ENCODE results near the gene ARHGAP8.

Gene ARHGAP8

GRCh38 chr22:44724859-44725258 lies 27.5 kb upstream of the ARHGAP8 start:
- no peak for DNase-seq (ENCODE audit: low read depth)
- H3K4me3 ChIP-seq (ENCODE audit: low read length) = no peak overlapping the region
- TF ChIP-seq CTCF (conservative IDR thresholded peaks at IDR 0.05; ENCODE audit: low read depth, low read length) = no peak

GRCh38 chr22:44726439-44726838 lies 25.9 kb upstream of the ARHGAP8 start:
- no peak for DNase-seq (ENCODE audit: low read depth)
- H3K4me3 ChIP-seq (ENCODE audit: low read length) = no peak overlapping the region
- no peak for TF ChIP-seq CTCF (conservative IDR thresholded peaks at IDR 0.05; ENCODE audit: low read depth, low read length)

- H3K4me3 ChIP-seq (ENCODE audit: low read length) = no peak overlapping the region
- no peak for TF ChIP-seq CTCF (conservative IDR thresholded peaks at IDR 0.05; ENCODE audit: low read depth, low read length)
- no peak for DNase-seq (ENCODE audit: low read depth)
These were observed 25.2 kb upstream of the ARHGAP8 start for GRCh38 chr22:44727148-44727547.

- TF ChIP-seq CTCF (conservative IDR thresholded peaks at IDR 0.05; ENCODE audit: low read depth, low read length) = no peak
- DNase-seq (ENCODE audit: low read depth) = no peak
- no peak overlapping the region for H3K4me3 ChIP-seq (ENCODE audit: low read length)
These were observed 24.7 kb upstream of the ARHGAP8 start for GRCh38 chr22:44727709-44728108.

GRCh38 chr22:44728761-44729324 lies 23.5 kb upstream of the ARHGAP8 start:
- no peak for DNase-seq (ENCODE audit: low read depth)
- TF ChIP-seq CTCF (conservative IDR thresholded peaks at IDR 0.05; ENCODE audit: low read depth, low read length) = no peak
- no peak overlapping the region for H3K4me3 ChIP-seq (ENCODE audit: low read length)

GRCh38 chr22:44729391-44730021 lies 22.9 kb upstream of the ARHGAP8 start:
- DNase-seq (ENCODE audit: low read depth) = no peak
- no peak overlapping the region for H3K4me3 ChIP-seq (ENCODE audit: low read length)
- no peak for TF ChIP-seq CTCF (conservative IDR thresholded peaks at IDR 0.05; ENCODE audit: low read depth, low read length)

- H3K4me3 ChIP-seq (ENCODE audit: low read length) = no peak overlapping the region
- TF ChIP-seq CTCF (conservative IDR thresholded peaks at IDR 0.05; ENCODE audit: low read depth, low read length) = no peak
- no peak for DNase-seq (ENCODE audit: low read depth)
These were observed 22.4 kb upstream of the ARHGAP8 start for GRCh38 chr22:44730022-44730393.
